Nephron progenitor cell (in vitro differentiated cells): Measurements from ENCODE around the gene MECP2.

Experiments used
- DNase-seq: peaks from one replicate; pipeline ENCODE4 v3.0.0; 2021
- H3K27ac Mint-ChIP-seq: 2 replicates; pipeline ENCODE4 v1.8.0; 2021; ENCODE audit warnings: mild to moderate bottlenecking, moderate library complexity, mixed read lengths
- H3K27me3 Mint-ChIP-seq: 2 replicates; pipeline ENCODE4 v1.8.0; 2021; ENCODE audit warnings: mild to moderate bottlenecking, low read depth, mixed read lengths; ENCODE audit not compliant: poor library complexity
- H3K36me3 Mint-ChIP-seq: 2 replicates; pipeline ENCODE4 v1.8.0; 2021; ENCODE audit warnings: low read depth, mixed read lengths
- H3K4me1 Mint-ChIP-seq: 2 replicates; pipeline ENCODE4 v1.8.0; 2021; ENCODE audit warnings: mixed read lengths
- H3K4me3 Mint-ChIP-seq: 2 replicates; pipeline ENCODE4 v1.8.0; 2021; ENCODE audit warnings: mild to moderate bottlenecking, moderate library complexity, mixed read lengths
- H3K9me3 Mint-ChIP-seq: 2 replicates; pipeline ENCODE4 v1.8.0; 2021; ENCODE audit warnings: mild to moderate bottlenecking, moderate library complexity, mixed read lengths
- TF ChIP-seq, protein P1 (sequence below): fragments of 200-600 bp; sonication (generic); IDR thresholded peaks from 2 replicates; pipeline ENCODE4 v1.5.0; 2021; ENCODE audit warnings: antibody characterized with exemption

MECP2 gene

DNA sequence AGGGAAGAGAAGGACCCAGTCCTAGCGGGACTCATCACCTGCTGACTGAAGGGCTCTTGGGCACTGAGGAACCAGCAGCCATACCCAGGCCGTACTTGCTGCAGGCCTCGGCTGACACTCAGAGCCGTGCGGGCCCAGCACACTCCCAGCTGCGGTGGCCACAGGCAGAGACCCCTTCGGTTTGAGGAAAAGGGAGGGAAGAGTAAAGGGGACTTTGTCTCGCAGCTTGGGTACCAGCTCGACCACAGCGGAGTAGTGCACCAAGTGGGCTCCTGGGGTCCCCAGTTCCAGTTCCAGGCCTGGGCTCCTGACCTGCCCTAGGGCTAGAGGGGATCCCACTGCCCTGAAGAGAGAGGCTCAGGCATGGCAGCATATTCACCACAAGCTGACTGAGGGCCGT is 28.6 kb upstream of the MECP2 start:
- no peak for DNase-seq
- no peak overlapping the region for H3K27ac Mint-ChIP-seq

DNA sequence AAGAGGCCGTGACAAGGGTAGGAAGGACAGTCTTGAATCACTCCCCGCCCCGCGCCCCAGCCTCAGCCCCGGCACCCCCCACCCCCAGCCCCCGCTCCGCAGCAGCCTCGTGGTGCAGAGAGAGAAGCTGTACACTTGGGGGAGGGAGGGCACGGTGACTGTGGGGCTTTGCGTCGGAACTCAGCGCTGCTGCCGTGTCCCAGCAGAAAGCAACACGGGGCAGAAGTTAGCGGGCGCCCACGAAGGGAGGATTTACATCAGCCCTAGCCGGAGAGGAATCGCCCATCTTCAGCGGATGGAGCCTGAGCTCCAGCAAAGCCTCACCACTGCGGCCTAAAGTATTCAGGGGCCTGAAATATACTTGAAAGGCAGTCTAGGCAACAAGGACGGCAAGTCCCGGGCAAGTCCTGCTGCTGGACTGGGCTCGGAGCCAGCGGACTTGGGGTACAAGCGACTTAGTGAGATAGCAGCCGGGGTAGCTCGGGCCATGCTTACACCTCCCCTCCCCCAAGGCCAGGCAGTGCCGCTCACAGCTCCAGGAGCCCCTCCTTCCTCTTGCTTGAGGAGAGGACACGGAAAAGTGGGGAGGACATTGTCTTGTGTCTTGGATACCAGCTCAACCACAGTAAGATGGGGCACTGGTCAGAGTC is 28.0 kb upstream of the MECP2 start:
- H3K9me3 Mint-ChIP-seq = peaks cover 52% of the 10 kb centered on the region
- peaks cover 5% of the 10 kb centered on the region for H3K27me3 Mint-ChIP-seq
- H3K36me3 Mint-ChIP-seq = no peaks in the 10 kb centered on the region
- DNase-seq = no peak
- TF ChIP-seq, protein P1, sequence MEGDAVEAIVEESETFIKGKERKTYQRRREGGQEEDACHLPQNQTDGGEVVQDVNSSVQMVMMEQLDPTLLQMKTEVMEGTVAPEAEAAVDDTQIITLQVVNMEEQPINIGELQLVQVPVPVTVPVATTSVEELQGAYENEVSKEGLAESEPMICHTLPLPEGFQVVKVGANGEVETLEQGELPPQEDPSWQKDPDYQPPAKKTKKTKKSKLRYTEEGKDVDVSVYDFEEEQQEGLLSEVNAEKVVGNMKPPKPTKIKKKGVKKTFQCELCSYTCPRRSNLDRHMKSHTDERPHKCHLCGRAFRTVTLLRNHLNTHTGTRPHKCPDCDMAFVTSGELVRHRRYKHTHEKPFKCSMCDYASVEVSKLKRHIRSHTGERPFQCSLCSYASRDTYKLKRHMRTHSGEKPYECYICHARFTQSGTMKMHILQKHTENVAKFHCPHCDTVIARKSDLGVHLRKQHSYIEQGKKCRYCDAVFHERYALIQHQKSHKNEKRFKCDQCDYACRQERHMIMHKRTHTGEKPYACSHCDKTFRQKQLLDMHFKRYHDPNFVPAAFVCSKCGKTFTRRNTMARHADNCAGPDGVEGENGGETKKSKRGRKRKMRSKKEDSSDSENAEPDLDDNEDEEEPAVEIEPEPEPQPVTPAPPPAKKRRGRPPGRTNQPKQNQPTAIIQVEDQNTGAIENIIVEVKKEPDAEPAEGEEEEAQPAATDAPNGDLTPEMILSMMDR = no peak
- H3K4me3 Mint-ChIP-seq = no peak overlapping the region
- H3K27ac Mint-ChIP-seq = no peak overlapping the region
- peaks cover 7% of the 10 kb centered on the region for H3K4me1 Mint-ChIP-seq

More for the DNA sequence above, 28.6 kb upstream of the MECP2 start:
- Mint-ChIP-seq H3K9me3 (peaks cover 48% of the 10 kb centered on the region), H3K27me3 (peaks cover 4% of the 10 kb centered on the region), H3K4me1 (peaks cover 4% of the 10 kb centered on the region), H3K4me3 (no peak overlapping the region), H3K36me3 (no peaks in the 10 kb centered on the region)
- TF ChIP-seq, protein P1 = no peak

DNA sequence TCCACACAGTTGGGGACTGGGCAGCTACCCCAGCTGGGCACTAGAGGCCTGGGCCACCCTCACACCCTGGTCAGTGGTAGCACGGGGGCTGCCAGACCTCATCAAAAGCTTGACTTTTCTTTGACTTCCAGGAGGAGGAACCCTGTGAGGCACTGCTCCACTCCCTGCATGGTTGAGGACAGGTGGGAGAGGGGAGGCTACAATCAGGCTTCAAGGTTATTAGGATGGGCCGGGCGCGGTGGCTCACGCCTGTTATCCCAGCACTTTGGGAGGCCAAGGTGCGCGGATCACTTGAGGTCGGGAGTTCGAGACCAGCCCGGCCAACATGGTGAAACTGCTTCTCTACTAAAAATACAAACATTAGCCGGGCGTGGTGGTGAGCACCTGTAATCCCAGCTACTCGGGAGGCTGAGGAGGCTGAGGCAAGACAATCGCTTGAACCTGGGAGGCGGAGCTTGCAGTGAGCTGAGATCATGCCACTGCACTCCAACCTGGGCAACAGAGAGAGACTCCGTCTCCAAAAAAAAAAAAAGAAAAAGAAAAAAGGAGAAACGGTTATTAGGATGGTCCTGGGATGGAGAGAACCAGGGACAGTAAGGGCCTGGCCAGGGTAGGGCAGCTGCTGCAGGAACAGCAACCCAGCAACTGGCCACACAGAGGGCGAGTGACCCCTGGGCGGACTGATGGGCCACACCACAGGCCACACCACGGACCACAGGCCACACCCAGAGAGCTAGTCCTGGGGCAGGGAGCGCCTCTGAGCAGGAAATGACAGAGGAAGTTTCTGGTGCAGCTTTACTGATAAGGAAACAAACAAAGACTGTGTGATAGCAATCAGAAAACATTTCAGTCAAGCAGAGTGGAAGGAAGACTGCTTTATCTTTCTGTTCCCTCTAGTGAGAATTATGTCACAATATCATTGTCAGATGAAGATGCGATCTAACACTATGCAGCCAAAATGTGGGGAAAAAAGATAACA is 26.0 kb upstream of the MECP2 start:
- DNase-seq = no peak
- peaks cover 62% of the 10 kb centered on the region for H3K9me3 Mint-ChIP-seq
- H3K36me3 Mint-ChIP-seq = no peaks in the 10 kb centered on the region
- peaks cover 11% of the 10 kb centered on the region for H3K4me1 Mint-ChIP-seq
- H3K27ac Mint-ChIP-seq = no peak overlapping the region
- peaks cover 5% of the 10 kb centered on the region for H3K27me3 Mint-ChIP-seq
- H3K4me3 Mint-ChIP-seq = no peak overlapping the region
- TF ChIP-seq, protein P1 = no peak

DNA sequence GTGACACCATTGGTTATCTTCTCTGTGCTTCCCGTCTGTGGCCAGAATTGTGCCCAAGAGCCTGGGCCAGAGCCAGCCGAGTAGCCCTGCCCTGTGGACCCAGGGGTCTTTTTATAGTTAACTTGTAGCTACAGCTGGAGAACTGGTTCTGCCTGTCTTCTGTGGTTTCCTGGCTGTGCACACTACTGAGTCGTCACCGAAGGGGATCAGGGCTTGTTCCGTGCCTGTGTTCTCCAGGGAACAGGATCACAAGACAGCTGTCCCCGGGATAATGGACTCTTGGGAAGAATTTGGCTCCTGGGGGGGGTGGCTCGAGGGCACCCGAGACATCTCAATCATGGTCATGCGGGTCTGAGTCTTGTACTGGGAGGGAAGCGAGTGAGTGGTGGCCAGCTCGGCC is 24.4 kb upstream of the MECP2 start:
- Mint-ChIP-seq H3K4me1 (peaks cover 11% of the 10 kb centered on the region), H3K27ac (no peak overlapping the region), H3K9me3 (peaks cover 65% of the 10 kb centered on the region), H3K27me3 (peaks cover 11% of the 10 kb centered on the region), H3K4me3 (no peak overlapping the region), H3K36me3 (no peaks in the 10 kb centered on the region)
- no peak for DNase-seq
- TF ChIP-seq, protein P1 = no peak

DNA sequence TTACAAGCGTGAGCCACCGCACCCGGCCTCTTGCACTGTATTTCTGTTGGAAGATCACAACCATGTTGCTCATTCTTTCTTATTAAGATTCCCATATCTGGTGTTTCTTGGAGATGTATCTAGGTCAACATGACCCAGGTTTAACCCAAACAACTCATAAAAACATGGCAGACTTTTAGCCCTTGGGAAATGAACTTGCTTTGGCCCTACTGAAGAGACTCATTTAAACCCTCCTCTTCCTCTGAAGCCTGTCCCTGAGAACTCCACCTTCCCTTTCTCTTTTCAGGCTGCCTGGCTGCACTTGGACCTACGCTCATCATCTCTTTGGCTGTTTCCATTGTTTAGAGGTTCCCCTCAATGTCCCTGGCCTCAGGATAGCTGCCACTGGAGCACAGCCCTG is 23.7 kb upstream of the MECP2 start:
- H3K9me3 Mint-ChIP-seq = peaks cover 64% of the 10 kb centered on the region
- H3K4me3 Mint-ChIP-seq = no peak overlapping the region
- H3K4me1 Mint-ChIP-seq = peaks cover 17% of the 10 kb centered on the region
- H3K36me3 Mint-ChIP-seq = no peaks in the 10 kb centered on the region
- TF ChIP-seq, protein P1 = no peak
- peaks cover 11% of the 10 kb centered on the region for H3K27me3 Mint-ChIP-seq
- no peak overlapping the region for H3K27ac Mint-ChIP-seq
- DNase-seq = no peak
